Transverse colon (tissue), 4 donors: ENCODE results near the gene PPM1H.

Experiments used
- CTCF ChIP-seq, 5 experiments: fragments of 200-600 bp in 3 of 5; fragments of 450-650 bp in 2 of 5; sonication (generic) in 3 of 5; IDR thresholded peaks; 1 replicate in 2 of 5; 2 replicates in 3 of 5; pipeline ENCODE4 v1.5.1; 2016 to 2017; ENCODE audit warnings: antibody characterized with exemption in 5 of 5, inconsistent platforms in 3 of 5, mild to moderate bottlenecking in 2 of 5, moderate library complexity in 1 of 5
- EP300 ChIP-seq: sonication (generic); formaldehyde crosslinking; IDR thresholded peaks from one replicate; pipeline ENCODE4 v1.6.1; 2017; ENCODE audit warnings: antibody characterized with exemption, low read depth
- POLR2A ChIP-seq: fragments of 450-650 bp; IDR thresholded peaks from one replicate; pipeline ENCODE4 v1.6.1; 2016; ENCODE audit warnings: antibody characterized with exemption, mild to moderate bottlenecking, moderate library complexity
- POLR2AphosphoS5 ChIP-seq, 3 donors: sonication (generic); formaldehyde crosslinking; IDR thresholded peaks; one replicate each; pipeline ENCODE4 v1.6.1; 2016; ENCODE audit warnings: antibody characterized with exemption in 3 of 3

DNA sequence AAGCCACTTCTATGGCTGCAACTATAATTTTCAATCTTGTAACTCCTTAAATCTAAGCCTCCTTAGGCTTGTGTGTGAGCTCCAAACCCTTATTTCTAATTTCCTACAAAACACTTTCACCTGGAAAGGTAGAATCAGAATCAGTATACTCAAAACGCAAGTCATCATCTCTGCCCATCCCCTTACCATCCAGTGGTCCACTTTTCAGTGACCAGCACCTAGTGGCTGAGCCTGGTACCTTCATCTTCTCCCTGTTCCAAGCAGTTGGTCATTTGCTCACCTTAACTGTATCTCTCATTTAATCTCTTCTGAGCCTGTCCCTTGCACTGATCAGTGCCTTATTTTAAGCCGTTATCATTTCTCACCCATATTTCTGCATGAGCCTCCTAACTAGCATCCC, 107.9 kb downstream of the PPM1H start:
- TF ChIP-seq CTCF (IDR thresholded peaks at IDR 0.05) = no peak
- TF ChIP-seq POLR2A = no peak
- no peak for TF ChIP-seq POLR2AphosphoS5 (IDR thresholded peaks at IDR 0.05)
- TF ChIP-seq EP300 = no peak
